Liver (tissue), 10 donors: Measurements from ENCODE around the gene ACTR6. TPM values are rescaled to one million over a fixed set of nuclear protein-coding genes. Genes with fewer than 3 reads are reported as not detected.

Experiments
- DNase-seq: peaks from one replicate; pipeline ENCODE4 v3.0.0-alpha.2; 2017; ENCODE audit warnings: low spot score
- H3K27ac ChIP-seq, 2 donors: one replicate each; pipeline ENCODE4 v1.7.0; 2013; ENCODE audit warnings: inconsistent platforms in 2 of 2, low read length in 2 of 2, control low read depth in 1 of 2, low read depth in 1 of 2, mild to moderate bottlenecking in 1 of 2
- H3K27me3 ChIP-seq, 4 donors: one replicate each; pipeline versions ENCODE4 v1.6.1 to v1.7.0; 2013; ENCODE audit warnings: low read length in 3 of 4, inconsistent platforms in 1 of 4, mild to moderate bottlenecking in 1 of 4, moderate library complexity in 1 of 4; ENCODE audit not compliant: control insufficient read depth in 4 of 4, insufficient read depth in 4 of 4
- H3K36me3 ChIP-seq, 4 donors: one replicate each; pipeline versions ENCODE4 v1.6.1 to v1.7.0; 2013; ENCODE audit warnings: low read length in 3 of 4, mild to moderate bottlenecking in 3 of 4, low read depth in 1 of 4, moderate library complexity in 1 of 4; ENCODE audit not compliant: control insufficient read depth in 4 of 4, insufficient read depth in 3 of 4
- H3K4me1 ChIP-seq, 4 donors: one replicate each; pipeline versions ENCODE4 v1.6.1 to v1.7.0; 2013; ENCODE audit warnings: low read length in 3 of 4, mild to moderate bottlenecking in 3 of 4, moderate library complexity in 1 of 4; ENCODE audit not compliant: control insufficient read depth in 4 of 4, insufficient read depth in 4 of 4
- H3K4me3 ChIP-seq, 3 donors: one replicate each; pipeline versions ENCODE4 v1.6.1 to v1.7.0; 2013; ENCODE audit warnings: low read length in 3 of 3, control low read depth in 1 of 3, low read depth in 1 of 3, mild to moderate bottlenecking in 1 of 3
- H3K9ac ChIP-seq, 2 donors: one replicate each; pipeline ENCODE4 v1.7.0; 2013; ENCODE audit warnings: low read length in 2 of 2, mild to moderate bottlenecking in 2 of 2, moderate library complexity in 2 of 2, control low read depth in 1 of 2, low read depth in 1 of 2
- H3K9me3 ChIP-seq, 4 donors: one replicate each; pipeline versions ENCODE4 v1.6.1 to v1.7.0; 2013; ENCODE audit warnings: low read length in 3 of 4; ENCODE audit not compliant: control insufficient read depth in 4 of 4
- EGR1 ChIP-seq, 2 donors: IDR thresholded peaks; 2 replicates each; pipeline ENCODE4 v1.6.1; 2016 to 2018; ENCODE audit warnings: antibody characterized with exemption in 2 of 2, low read depth in 2 of 2
- FOXA1 ChIP-seq: IDR thresholded peaks from 2 replicates; pipeline ENCODE4 v1.6.1; 2016; ENCODE audit warnings: antibody characterized with exemption
- FOXA2 ChIP-seq: IDR thresholded peaks from 2 replicates; pipeline ENCODE4 v1.6.1; 2016; ENCODE audit warnings: antibody characterized with exemption
- GABPA ChIP-seq, 2 donors: IDR thresholded peaks in 1 of 2; conservative IDR thresholded peaks in 1 of 2; 2 replicates each; pipeline ENCODE4 v1.6.1; 2016; ENCODE audit warnings: antibody characterized with exemption in 2 of 2, mild to moderate bottlenecking in 1 of 2, moderate library complexity in 1 of 2
- HNF4G ChIP-seq: IDR thresholded peaks from 2 replicates; pipeline ENCODE4 v1.6.1; 2016; ENCODE audit warnings: antibody characterized with exemption
- NR2F2 ChIP-seq: IDR thresholded peaks from 2 replicates; pipeline ENCODE4 v1.6.1; 2016; ENCODE audit warnings: antibody characterized with exemption
- RAD21 ChIP-seq, 2 donors: IDR thresholded peaks; 2 replicates each; pipeline ENCODE4 v1.6.1; 2016; ENCODE audit warnings: antibody characterized with exemption in 2 of 2, mild to moderate bottlenecking in 2 of 2
- SP1 ChIP-seq: IDR thresholded peaks from 2 replicates; pipeline ENCODE4 v1.6.1; 2018; ENCODE audit warnings: antibody characterized with exemption, mild to moderate bottlenecking
- YY1 ChIP-seq: IDR thresholded peaks from 2 replicates; pipeline ENCODE4 v1.6.1; 2016; ENCODE audit warnings: antibody characterized with exemption, mild to moderate bottlenecking
- WGBS: extraction: QIAGEN DNeasy Blood & Tissue Kit; methylation state at CpG from one replicate; pipeline ENCODE4 v1.1.7; 2013; 5-methylcytosine and 5-hydroxymethylcytosine counted together
- polyA plus RNA-seq, 2 donors: library from polyadenylated mRNA; stranded (reverse) in 1 of 2; unstranded in 1 of 2; fragments of 200-250 nt in 1 of 2; fragments of >200 nt in 1 of 2; fragmentation: Nextera tagmentation in 1 of 2; extraction: Ambion mirVana in 1 of 2; gene quantifications; one replicate each; pipeline versions ENCODE4 v1.2.1 to v1.2.3, GENCODE V29; 2013 to 2015
- small RNA-seq: library from RNA; depleted of rRNA; stranded (forward); fragments of <200 nt; gene quantifications from one replicate; pipeline ENCODE3, GENCODE V24; 2014
- total RNA-seq, 2 donors: library from RNA; depleted of rRNA; stranded (reverse); fragments of >200 nt; gene quantifications; one replicate each; pipeline ENCODE4 v1.2.3, GENCODE V29; 2014
- TF ChIP-seq, protein P1 (sequence below): fragments of 150-350 bp; IDR thresholded peaks from 2 replicates; pipeline ENCODE4 v1.5.1; 2017; ENCODE audit warnings: improper control_type of control experiment, low read depth, low read length; ENCODE audit not compliant: missing input control
- TF ChIP-seq, protein P2 (sequence below): IDR thresholded peaks from 2 replicates; pipeline ENCODE4 v1.6.1; 2016; ENCODE audit warnings: antibody characterized with exemption
- TF ChIP-seq, protein P3 (sequence below): IDR thresholded peaks from 2 replicates; pipeline ENCODE4 v1.6.1; 2016; ENCODE audit warnings: antibody characterized with exemption, mild to moderate bottlenecking
- TF ChIP-seq, protein P4 (sequence below): IDR thresholded peaks from 2 replicates; pipeline ENCODE4 v1.6.1; 2016; ENCODE audit warnings: antibody characterized with exemption
- donor health status: healthy.
- donor health status: healthy.
- donor health status: healthy.
- donor health status: healthy.
- donor health status: healthy.

Gene ACTR6
- total and polyA plus RNA-seq, 4 donors = 6.9 to 9.7 (median 8.7) TPM

DNA sequence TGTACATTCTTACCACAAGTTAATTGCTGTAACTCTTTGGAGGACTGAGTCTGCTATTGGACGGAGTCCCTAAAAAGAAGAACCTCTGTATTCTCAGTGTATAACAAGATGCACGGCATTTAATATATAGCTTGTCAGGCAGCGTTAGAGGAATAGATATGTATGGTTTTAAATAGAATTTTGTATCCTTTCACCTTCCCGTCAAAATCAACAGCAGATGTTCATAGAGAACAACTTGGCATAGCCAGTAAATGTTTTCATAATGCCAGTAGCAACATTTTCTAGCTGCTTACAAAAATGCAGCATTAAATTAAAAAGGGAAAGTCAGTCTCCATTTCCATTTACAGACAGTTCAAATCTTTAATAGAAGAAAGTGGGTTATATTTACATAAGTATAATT, 73.2 kb downstream of the ACTR6 start:
- peaks cover 4 to 9% (median 8%) of the 10 kb centered on the region in 4 donors for H3K4me1 ChIP-seq
- no peaks in the 10 kb centered on the region for H3K9me3 ChIP-seq
- no peak for TF ChIP-seq EGR1 (IDR thresholded peaks at IDR 0.05; ENCODE audit: low read depth in 2 of 2)
- no peak for TF ChIP-seq FOXA2
- no peak for TF ChIP-seq RAD21 (IDR thresholded peaks at IDR 0.05)
- TF ChIP-seq, protein P1, sequence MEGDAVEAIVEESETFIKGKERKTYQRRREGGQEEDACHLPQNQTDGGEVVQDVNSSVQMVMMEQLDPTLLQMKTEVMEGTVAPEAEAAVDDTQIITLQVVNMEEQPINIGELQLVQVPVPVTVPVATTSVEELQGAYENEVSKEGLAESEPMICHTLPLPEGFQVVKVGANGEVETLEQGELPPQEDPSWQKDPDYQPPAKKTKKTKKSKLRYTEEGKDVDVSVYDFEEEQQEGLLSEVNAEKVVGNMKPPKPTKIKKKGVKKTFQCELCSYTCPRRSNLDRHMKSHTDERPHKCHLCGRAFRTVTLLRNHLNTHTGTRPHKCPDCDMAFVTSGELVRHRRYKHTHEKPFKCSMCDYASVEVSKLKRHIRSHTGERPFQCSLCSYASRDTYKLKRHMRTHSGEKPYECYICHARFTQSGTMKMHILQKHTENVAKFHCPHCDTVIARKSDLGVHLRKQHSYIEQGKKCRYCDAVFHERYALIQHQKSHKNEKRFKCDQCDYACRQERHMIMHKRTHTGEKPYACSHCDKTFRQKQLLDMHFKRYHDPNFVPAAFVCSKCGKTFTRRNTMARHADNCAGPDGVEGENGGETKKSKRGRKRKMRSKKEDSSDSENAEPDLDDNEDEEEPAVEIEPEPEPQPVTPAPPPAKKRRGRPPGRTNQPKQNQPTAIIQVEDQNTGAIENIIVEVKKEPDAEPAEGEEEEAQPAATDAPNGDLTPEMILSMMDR = no peak
- no peak for TF ChIP-seq FOXA1
- TF ChIP-seq HNF4G = no peak
- no peak for TF ChIP-seq YY1
- TF ChIP-seq GABPA (IDR thresholded peaks at IDR 0.05 in 1 of 2, conservative IDR thresholded peaks at IDR 0.05 in 1 of 2) = no peak
- TF ChIP-seq, protein P2, sequence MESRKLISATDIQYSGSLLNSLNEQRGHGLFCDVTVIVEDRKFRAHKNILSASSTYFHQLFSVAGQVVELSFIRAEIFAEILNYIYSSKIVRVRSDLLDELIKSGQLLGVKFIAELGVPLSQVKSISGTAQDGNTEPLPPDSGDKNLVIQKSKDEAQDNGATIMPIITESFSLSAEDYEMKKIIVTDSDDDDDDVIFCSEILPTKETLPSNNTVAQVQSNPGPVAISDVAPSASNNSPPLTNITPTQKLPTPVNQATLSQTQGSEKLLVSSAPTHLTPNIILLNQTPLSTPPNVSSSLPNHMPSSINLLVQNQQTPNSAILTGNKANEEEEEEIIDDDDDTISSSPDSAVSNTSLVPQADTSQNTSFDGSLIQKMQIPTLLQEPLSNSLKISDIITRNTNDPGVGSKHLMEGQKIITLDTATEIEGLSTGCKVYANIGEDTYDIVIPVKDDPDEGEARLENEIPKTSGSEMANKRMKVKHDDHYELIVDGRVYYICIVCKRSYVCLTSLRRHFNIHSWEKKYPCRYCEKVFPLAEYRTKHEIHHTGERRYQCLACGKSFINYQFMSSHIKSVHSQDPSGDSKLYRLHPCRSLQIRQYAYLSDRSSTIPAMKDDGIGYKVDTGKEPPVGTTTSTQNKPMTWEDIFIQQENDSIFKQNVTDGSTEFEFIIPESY = no peak
- TF ChIP-seq, protein P3, sequence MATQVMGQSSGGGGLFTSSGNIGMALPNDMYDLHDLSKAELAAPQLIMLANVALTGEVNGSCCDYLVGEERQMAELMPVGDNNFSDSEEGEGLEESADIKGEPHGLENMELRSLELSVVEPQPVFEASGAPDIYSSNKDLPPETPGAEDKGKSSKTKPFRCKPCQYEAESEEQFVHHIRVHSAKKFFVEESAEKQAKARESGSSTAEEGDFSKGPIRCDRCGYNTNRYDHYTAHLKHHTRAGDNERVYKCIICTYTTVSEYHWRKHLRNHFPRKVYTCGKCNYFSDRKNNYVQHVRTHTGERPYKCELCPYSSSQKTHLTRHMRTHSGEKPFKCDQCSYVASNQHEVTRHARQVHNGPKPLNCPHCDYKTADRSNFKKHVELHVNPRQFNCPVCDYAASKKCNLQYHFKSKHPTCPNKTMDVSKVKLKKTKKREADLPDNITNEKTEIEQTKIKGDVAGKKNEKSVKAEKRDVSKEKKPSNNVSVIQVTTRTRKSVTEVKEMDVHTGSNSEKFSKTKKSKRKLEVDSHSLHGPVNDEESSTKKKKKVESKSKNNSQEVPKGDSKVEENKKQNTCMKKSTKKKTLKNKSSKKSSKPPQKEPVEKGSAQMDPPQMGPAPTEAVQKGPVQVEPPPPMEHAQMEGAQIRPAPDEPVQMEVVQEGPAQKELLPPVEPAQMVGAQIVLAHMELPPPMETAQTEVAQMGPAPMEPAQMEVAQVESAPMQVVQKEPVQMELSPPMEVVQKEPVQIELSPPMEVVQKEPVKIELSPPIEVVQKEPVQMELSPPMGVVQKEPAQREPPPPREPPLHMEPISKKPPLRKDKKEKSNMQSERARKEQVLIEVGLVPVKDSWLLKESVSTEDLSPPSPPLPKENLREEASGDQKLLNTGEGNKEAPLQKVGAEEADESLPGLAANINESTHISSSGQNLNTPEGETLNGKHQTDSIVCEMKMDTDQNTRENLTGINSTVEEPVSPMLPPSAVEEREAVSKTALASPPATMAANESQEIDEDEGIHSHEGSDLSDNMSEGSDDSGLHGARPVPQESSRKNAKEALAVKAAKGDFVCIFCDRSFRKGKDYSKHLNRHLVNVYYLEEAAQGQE = no peak
- TF ChIP-seq, protein P4, sequence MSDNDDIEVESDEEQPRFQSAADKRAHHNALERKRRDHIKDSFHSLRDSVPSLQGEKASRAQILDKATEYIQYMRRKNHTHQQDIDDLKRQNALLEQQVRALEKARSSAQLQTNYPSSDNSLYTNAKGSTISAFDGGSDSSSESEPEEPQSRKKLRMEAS = no peak
- no peak for TF ChIP-seq NR2F2
- TF ChIP-seq SP1 = no peak
- H3K9ac ChIP-seq = no peak overlapping the region
- no peaks in the 10 kb centered on the region for H3K27me3 ChIP-seq
- WGBS = 93% methylated on average over 4 of the region's 4 CpGs
- H3K4me3 ChIP-seq = no peak overlapping the region
- no peaks in the 10 kb centered on the region for H3K36me3 ChIP-seq
- no peak for DNase-seq
- H3K27ac ChIP-seq = no peak overlapping the region

Small RNA genes within 50 kb of the gene (small RNA-seq; reads per million reads assigned to genes)
- gene MIR1827 = not detected
- gene RF00019 = not detected
- not detected for gene RN7SL176P

Other genes with a start within 250 kb of the ACTR6 start
- 1 to 10 TPM in 1 of 2 donors, under 1 TPM in 1; 0.67 to 3.4 TPM for gene ANKS1B, start 215.9 kb upstream of the ACTR6 start, total RNA-seq
- gene ANKS1B, start 215.9 kb upstream of the ACTR6 start, polyA plus RNA-seq = under 1 TPM; 0.03 to 0.39 TPM
- 10 to 100 TPM; 25.4 to 36.8 TPM for gene BLTP3B, start 57.9 kb upstream of the ACTR6 start, total RNA-seq
- 10 to 100 TPM; 11.0 to 11.8 TPM for gene BLTP3B, start 57.9 kb upstream of the ACTR6 start, polyA plus RNA-seq
- 1 to 10 TPM; 1.7 to 6.9 TPM for gene DEPDC4, start 66.3 kb downstream of the ACTR6 start, total RNA-seq
- gene DEPDC4, start 66.3 kb downstream of the ACTR6 start, polyA plus RNA-seq = 1 to 10 TPM in 1 of 2 donors, under 1 TPM in 1; 0.39 to 2.1 TPM
- gene SCYL2, start 66.4 kb downstream of the ACTR6 start, total RNA-seq = 10 to 100 TPM; 24.9 to 32.5 TPM
- gene SCYL2, start 66.4 kb downstream of the ACTR6 start, polyA plus RNA-seq = 10 to 100 TPM; 10.0 to 12.8 TPM
- gene SLC17A8, start 156.3 kb downstream of the ACTR6 start, total RNA-seq = 1 to 10 TPM in 1 of 2 donors, under 1 TPM in 1; 0.08 to 3.9 TPM
- gene SLC17A8, start 156.3 kb downstream of the ACTR6 start, polyA plus RNA-seq = under 1 TPM; 0.20 to 0.29 TPM